Stimulated activated CD8-positive, alpha-beta memory T cell treated with anti-CD3 and anti-CD28 coated beads, Interleukin-4, amount 100 ng/mL, for 1 hour (primary cell): ENCODE results near the gene LEKR1.
"Not testable (repeated sequence)": the region's sequence is repeated elsewhere in the genome, so short reads cannot be mapped to it uniquely, and the experiment has no call there.

Source experiments
- DNase-seq, 2 donors: peaks; one replicate each; pipeline ENCODE4 v3.0.0-alpha.2; 2020; ENCODE audit warnings: low read depth in 2 of 2, low spot score in 1 of 2

LEKR1 gene

GRCh38 chr3:156826144-156826895 is at the start of gene LEKR1:
LEKR1 (plus strand) TSS chr3:156826353; CDS start chr3:156829330, 2,977 bp downstream.
- peak; percentile 29 to 39 for DNase-seq

- DNase-seq = no peak
Measured at GRCh38 chr3:156776871-156777270, 49.3 kb upstream of the LEKR1 start.

- no peak for DNase-seq
Measured at GRCh38 chr3:156781310-156782230, 44.6 kb upstream of the LEKR1 start.

GRCh38 chr3:156782319-156782718 is 43.8 kb upstream of the LEKR1 start:
- no peak for DNase-seq

- DNase-seq = no peak
Measured at GRCh38 chr3:156782921-156783320, 43.2 kb upstream of the LEKR1 start.

- no peak for DNase-seq
Measured at GRCh38 chr3:156787001-156787400, 39.2 kb upstream of the LEKR1 start.

GRCh38 chr3:156787926-156788663 is 38.1 kb upstream of the LEKR1 start:
- no peak for DNase-seq

- no peak for DNase-seq
Measured at GRCh38 chr3:156788846-156789245, 37.3 kb upstream of the LEKR1 start.

- no peak for DNase-seq
Measured at GRCh38 chr3:156790156-156790555, 36.0 kb upstream of the LEKR1 start.

- no peak for DNase-seq
Measured at GRCh38 chr3:156792114-156792513, 34.0 kb upstream of the LEKR1 start.

GRCh38 chr3:156792536-156792935 is 33.6 kb upstream of the LEKR1 start:
- no peak for DNase-seq

- no peak for DNase-seq
Measured at GRCh38 chr3:156792945-156793344, 33.2 kb upstream of the LEKR1 start.

- no peak for DNase-seq
Measured at GRCh38 chr3:156793400-156793799, 32.8 kb upstream of the LEKR1 start.

GRCh38 chr3:156793851-156794250 is 32.3 kb upstream of the LEKR1 start:
- DNase-seq = no peak

GRCh38 chr3:156795890-156796481 is 30.2 kb upstream of the LEKR1 start:
- DNase-seq = no peak

- DNase-seq = no peak
Measured at GRCh38 chr3:156797368-156797767, 28.8 kb upstream of the LEKR1 start.

- DNase-seq = not testable (repeated sequence)
Measured at GRCh38 chr3:156800287-156800686, 25.9 kb upstream of the LEKR1 start.

- no peak for DNase-seq
Measured at GRCh38 chr3:156801746-156802145, 24.4 kb upstream of the LEKR1 start.

- DNase-seq = no peak
Measured at GRCh38 chr3:156802821-156803606, 23.1 kb upstream of the LEKR1 start.
